Astrocyte (in vitro differentiated cells and primary cell): ENCODE data around the gene RAB11FIP4. TPM values are rescaled to one million over a fixed set of nuclear protein-coding genes. Genes with fewer than 3 reads are reported as not detected.

Experiments
- DNase-seq: peaks from one replicate; pipeline ENCODE4 v3.0.0-alpha.2; 2010; ENCODE audit warnings: low read depth
- FAIRE-seq: peaks from 2 replicates; lab custom pipeline; 2011; peaks lifted over from hg19 to GRCh38; lab: Jason Lieb, UNC
- H2AFZ ChIP-seq: 2 replicates; pipeline ENCODE4 v1.6.0; 2012; ENCODE audit warnings: low read depth, low read length, inconsistent platforms
- H3K27ac ChIP-seq: 2 replicates; pipeline ENCODE4 v1.5.1; 2011; ENCODE audit warnings: low read depth, low read length, inconsistent platforms
- H3K27me3 ChIP-seq: 2 replicates; pipeline ENCODE4 v1.6.0; 2011; ENCODE audit warnings: low read length, inconsistent platforms; ENCODE audit not compliant: insufficient read depth
- H3K36me3 ChIP-seq: 2 replicates; pipeline ENCODE4 v1.5.1; 2011; ENCODE audit warnings: low read length, inconsistent platforms; ENCODE audit not compliant: insufficient read depth
- H3K4me1 ChIP-seq: 2 replicates; pipeline ENCODE4 v1.5.1; 2011; ENCODE audit warnings: low read length, inconsistent platforms; ENCODE audit not compliant: insufficient read depth
- H3K4me2 ChIP-seq: 2 replicates; pipeline ENCODE4 v1.6.0; 2012; ENCODE audit warnings: low read length, inconsistent platforms
- H3K4me3 ChIP-seq: 2 replicates; pipeline ENCODE4 v1.5.1; 2011; ENCODE audit warnings: low read depth, mild to moderate bottlenecking, low read length, inconsistent platforms; ENCODE audit not compliant: insufficient read depth
- H3K79me2 ChIP-seq: 2 replicates; pipeline ENCODE4 v1.6.0; 2012; ENCODE audit warnings: mild to moderate bottlenecking, low read length, inconsistent platforms; ENCODE audit not compliant: insufficient read depth
- H3K9ac ChIP-seq: 2 replicates; pipeline ENCODE4 v1.6.0; 2012; ENCODE audit warnings: mild to moderate bottlenecking, low read length, inconsistent platforms
- H3K9me3 ChIP-seq: 2 replicates; pipeline ENCODE4 v1.5.1; 2012; ENCODE audit warnings: low read depth, mild to moderate bottlenecking, low read length, inconsistent platforms; ENCODE audit not compliant: insufficient read depth
- H4K20me1 ChIP-seq: 2 replicates; pipeline ENCODE4 v1.6.0; 2012; ENCODE audit warnings: low read length, inconsistent platforms; ENCODE audit not compliant: insufficient read depth
- H3K27ac Mint-ChIP-seq: one replicate; pipeline ENCODE4 v1.8.0; 2021; ENCODE audit warnings: mild to moderate bottlenecking, mixed read lengths; ENCODE audit not compliant: unreplicated experiment
- H3K27me3 Mint-ChIP-seq: one replicate; pipeline ENCODE4 v1.8.0; 2021; ENCODE audit warnings: low read depth, mixed read lengths; ENCODE audit not compliant: unreplicated experiment
- H3K36me3 Mint-ChIP-seq: one replicate; pipeline ENCODE4 v1.8.0; 2021; ENCODE audit warnings: low read depth, mixed read lengths; ENCODE audit not compliant: unreplicated experiment
- H3K4me1 Mint-ChIP-seq: one replicate; pipeline ENCODE4 v1.8.0; 2021; ENCODE audit warnings: low read depth, mixed read lengths; ENCODE audit not compliant: unreplicated experiment
- H3K4me3 Mint-ChIP-seq: one replicate; pipeline ENCODE4 v1.8.0; 2021; ENCODE audit warnings: mild to moderate bottlenecking, moderate library complexity, mixed read lengths; ENCODE audit not compliant: unreplicated experiment
- H3K9me3 Mint-ChIP-seq: one replicate; pipeline ENCODE4 v1.8.0; 2021; ENCODE audit warnings: mild to moderate bottlenecking, mixed read lengths; ENCODE audit not compliant: unreplicated experiment
- EZH2 ChIP-seq: IDR thresholded peaks from 2 replicates; pipeline ENCODE4 v1.6.1; 2012; ENCODE audit warnings: mild to moderate bottlenecking, low read length, inconsistent platforms; ENCODE audit not compliant: insufficient read depth
- total RNA-seq: library from RNA; stranded (reverse); gene quantifications from 2 replicates; pipeline ENCODE4 v1.2.1, GENCODE V29; 2021
- TF ChIP-seq, protein P1 (sequence below): IDR thresholded peaks from 2 replicates; pipeline ENCODE4 v1.5.1; 2011; ENCODE audit warnings: low read depth, mild to moderate bottlenecking, inconsistent platforms, low read length, moderate library complexity; ENCODE audit not compliant: insufficient read depth

The RAB11FIP4 gene
- total RNA-seq, 1 donor from 2014 or later = 4.4 TPM

DNA sequence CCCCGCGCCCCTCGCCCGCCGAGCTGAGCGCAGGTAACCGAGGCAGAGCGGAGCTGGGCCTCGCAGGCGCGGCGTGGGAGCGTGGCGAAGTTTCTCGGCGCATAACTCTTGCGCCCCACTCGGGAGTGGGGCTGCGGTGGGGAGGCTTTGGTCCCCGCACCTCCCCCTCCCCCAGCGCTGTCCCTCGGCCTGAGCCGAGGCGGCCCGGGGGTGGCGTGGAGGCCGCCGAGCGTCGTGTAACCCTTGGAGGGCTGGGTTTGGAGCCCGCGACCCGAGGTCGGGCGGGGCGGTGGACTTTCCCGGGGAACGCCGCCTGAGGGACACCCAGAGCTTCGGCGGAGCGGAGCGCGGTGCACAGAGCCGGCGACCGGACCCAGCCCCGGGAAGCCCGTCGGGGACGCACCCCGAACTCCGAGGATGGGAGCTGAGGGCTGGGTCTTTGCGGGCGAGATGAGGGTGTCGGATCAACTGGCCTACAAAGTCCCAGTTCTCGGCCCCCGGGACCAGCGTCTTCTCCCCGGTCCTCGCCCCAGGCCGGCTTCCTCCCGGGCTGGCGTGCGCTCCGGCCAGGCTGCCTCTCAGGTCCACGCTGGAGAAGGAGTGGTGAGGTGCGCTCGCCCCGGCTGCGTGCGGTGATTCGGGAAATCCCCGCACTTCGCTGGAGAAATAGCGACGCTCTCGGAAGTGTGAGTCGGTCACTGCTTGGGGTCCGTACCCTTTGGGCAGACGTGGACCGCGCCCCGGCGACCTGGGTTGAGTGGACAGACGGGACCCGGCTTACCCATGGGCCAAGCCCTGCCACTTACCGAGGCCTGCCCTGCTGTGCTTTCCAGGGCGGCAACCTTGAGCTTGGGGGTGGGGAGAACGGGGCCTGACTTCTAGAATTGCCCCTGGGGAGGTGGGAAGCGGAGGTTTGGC lies 168.4 kb downstream of the RAB11FIP4 start:
- peaks cover 17% of the 10 kb centered on the region for H3K4me1 Mint-ChIP-seq
- FAIRE-seq = no peak
- H3K27ac Mint-ChIP-seq = peak overlapping the region; percentile 62

DNA sequence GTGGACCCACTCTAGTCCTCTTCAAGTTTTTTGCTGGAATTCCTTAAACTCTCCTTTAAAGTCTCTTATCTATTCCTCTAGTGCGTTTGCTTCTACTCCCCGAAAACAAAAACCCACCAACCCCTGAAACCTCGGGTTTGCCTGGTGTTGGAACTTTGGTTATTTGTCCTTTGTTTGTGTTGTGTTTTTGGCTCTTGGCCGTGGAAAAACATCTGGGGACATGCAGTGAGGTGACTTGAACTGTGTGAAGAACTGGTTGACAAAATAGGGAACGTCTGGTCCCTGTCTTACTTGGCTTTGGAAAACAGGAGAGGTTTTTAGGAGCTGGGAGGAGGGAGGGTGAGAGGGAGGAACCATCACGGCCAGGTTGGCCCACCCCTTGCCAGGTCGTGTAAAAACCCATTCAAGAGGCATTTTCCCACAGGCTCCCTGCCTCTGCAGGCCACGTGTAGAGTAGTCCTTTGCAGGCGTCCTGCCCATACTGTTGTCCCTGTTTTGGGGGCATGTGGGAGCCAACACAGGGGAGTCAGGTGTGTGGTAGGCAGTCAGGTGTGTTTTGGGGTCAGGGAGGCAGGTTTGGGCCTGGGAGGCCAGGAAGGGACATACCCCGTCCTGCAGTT lies 169.3 kb downstream of the RAB11FIP4 start:
- no peak overlapping the region for H2AFZ ChIP-seq
- peaks cover 47% of the 10 kb centered on the region for H3K4me1 ChIP-seq
- H3K36me3 ChIP-seq = peaks cover 11% of the 10 kb centered on the region
- no peaks in the 10 kb centered on the region for H3K9me3 ChIP-seq
- Mint-ChIP-seq H3K27ac (peak overlapping the region; percentile 62), H3K36me3 (no peaks in the 10 kb centered on the region), H3K4me3 (peak overlapping the region; percentile 84), H3K9me3 (no peaks in the 10 kb centered on the region), H3K27me3 (peaks cover 3% of the 10 kb centered on the region), H3K4me1 (peaks cover 26% of the 10 kb centered on the region)
- peaks cover 66% of the 10 kb centered on the region for H3K79me2 ChIP-seq
- DNase-seq (no peak), FAIRE-seq (no peak)
- H3K27ac ChIP-seq = peak overlapping the region; percentile 92
- H3K9ac ChIP-seq = peak overlapping the region; percentile 95
- H3K27me3 ChIP-seq = no peaks in the 10 kb centered on the region
- no peak for TF ChIP-seq EZH2
- TF ChIP-seq, protein P1, sequence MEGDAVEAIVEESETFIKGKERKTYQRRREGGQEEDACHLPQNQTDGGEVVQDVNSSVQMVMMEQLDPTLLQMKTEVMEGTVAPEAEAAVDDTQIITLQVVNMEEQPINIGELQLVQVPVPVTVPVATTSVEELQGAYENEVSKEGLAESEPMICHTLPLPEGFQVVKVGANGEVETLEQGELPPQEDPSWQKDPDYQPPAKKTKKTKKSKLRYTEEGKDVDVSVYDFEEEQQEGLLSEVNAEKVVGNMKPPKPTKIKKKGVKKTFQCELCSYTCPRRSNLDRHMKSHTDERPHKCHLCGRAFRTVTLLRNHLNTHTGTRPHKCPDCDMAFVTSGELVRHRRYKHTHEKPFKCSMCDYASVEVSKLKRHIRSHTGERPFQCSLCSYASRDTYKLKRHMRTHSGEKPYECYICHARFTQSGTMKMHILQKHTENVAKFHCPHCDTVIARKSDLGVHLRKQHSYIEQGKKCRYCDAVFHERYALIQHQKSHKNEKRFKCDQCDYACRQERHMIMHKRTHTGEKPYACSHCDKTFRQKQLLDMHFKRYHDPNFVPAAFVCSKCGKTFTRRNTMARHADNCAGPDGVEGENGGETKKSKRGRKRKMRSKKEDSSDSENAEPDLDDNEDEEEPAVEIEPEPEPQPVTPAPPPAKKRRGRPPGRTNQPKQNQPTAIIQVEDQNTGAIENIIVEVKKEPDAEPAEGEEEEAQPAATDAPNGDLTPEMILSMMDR = no peak
- peak overlapping the region; percentile 79 for H3K4me3 ChIP-seq
- H3K4me2 ChIP-seq = peak overlapping the region; percentile 98
- H4K20me1 ChIP-seq = peaks cover 47% of the 10 kb centered on the region

More for the DNA sequence above, 168.4 kb downstream of the RAB11FIP4 start:
- H3K27ac ChIP-seq = peak overlapping the region; percentile 92
- H3K4me1 ChIP-seq = peaks cover 38% of the 10 kb centered on the region
- Mint-ChIP-seq H3K4me3 (peak overlapping the region; percentile 84), H3K27me3 (peaks cover 5% of the 10 kb centered on the region), H3K9me3 (no peaks in the 10 kb centered on the region), H3K36me3 (no peaks in the 10 kb centered on the region)
- H3K4me2 ChIP-seq = peak overlapping the region; percentile 98
- no peaks in the 10 kb centered on the region for H3K27me3 ChIP-seq
- H4K20me1 ChIP-seq = peaks cover 38% of the 10 kb centered on the region
- no peaks in the 10 kb centered on the region for H3K9me3 ChIP-seq
- H3K79me2 ChIP-seq = peaks cover 57% of the 10 kb centered on the region
- H3K9ac ChIP-seq = peak overlapping the region; percentile 95
- peaks cover 11% of the 10 kb centered on the region for H3K36me3 ChIP-seq
- H3K4me3 ChIP-seq = peak overlapping the region; percentile 79
- no peak for TF ChIP-seq EZH2
- no peak for DNase-seq
- H2AFZ ChIP-seq = peak overlapping the region; percentile 58
